H9 (cell line): Measurements from ENCODE around the gene TMEM234. TPM values are rescaled to one million over a fixed set of nuclear protein-coding genes. Genes with fewer than 3 reads are reported as not detected.
A peak's percentile ranks its signal among the peaks of the same experiment; 100 is the strongest.

Source experiments
- DNase-seq: peaks from one replicate; pipeline ENCODE4 v3.0.0-alpha.2; 2017
- H2AFZ ChIP-seq: one replicate; pipeline ENCODE4 v1.6.1; 2013; ENCODE audit warnings: mild to moderate bottlenecking, low read length, control low read depth, moderate library complexity
- H2AK5ac ChIP-seq: 2 replicates; pipeline ENCODE4 v1.6.1; 2013; ENCODE audit warnings: low read length, control low read depth, mixed read lengths; ENCODE audit not compliant: insufficient read length
- H2BK120ac ChIP-seq: one replicate; pipeline ENCODE4 v1.6.1; 2013; ENCODE audit warnings: low read depth, mild to moderate bottlenecking, low read length, control low read depth, inconsistent platforms; ENCODE audit not compliant: poor library complexity, severe bottlenecking
- H2BK12ac ChIP-seq: 2 replicates; pipeline ENCODE4 v1.6.1; 2013; ENCODE audit warnings: low read length, control low read depth, mixed read lengths, low read depth; ENCODE audit not compliant: insufficient read length
- H2BK15ac ChIP-seq: 2 replicates; pipeline ENCODE4 v1.6.1; 2013; ENCODE audit warnings: low read depth, low read length, control low read depth
- H2BK20ac ChIP-seq: one replicate; pipeline ENCODE4 v1.6.1; 2013; ENCODE audit warnings: low read depth, mild to moderate bottlenecking, low read length, control low read depth, inconsistent platforms; ENCODE audit not compliant: poor library complexity, severe bottlenecking
- H2BK5ac ChIP-seq: 2 replicates; pipeline ENCODE4 v1.6.1; 2013; ENCODE audit warnings: low read length, control low read depth, mixed read lengths; ENCODE audit not compliant: insufficient read length
- H3K14ac ChIP-seq: 2 replicates; pipeline ENCODE4 v1.6.1; 2013; ENCODE audit warnings: low read length, control low read depth; ENCODE audit not compliant: insufficient read depth
- H3K18ac ChIP-seq: 2 replicates; pipeline ENCODE4 v1.6.1; 2013; ENCODE audit warnings: low read depth, mild to moderate bottlenecking, mixed read lengths, low read length, control low read depth; ENCODE audit not compliant: insufficient read length
- H3K23ac ChIP-seq: 2 replicates; pipeline ENCODE4 v1.6.1; 2013; ENCODE audit warnings: low read length, control low read depth, mixed read lengths, low read depth; ENCODE audit not compliant: insufficient read length
- H3K23me2 ChIP-seq: 2 replicates; pipeline ENCODE4 v1.6.1; 2013; ENCODE audit warnings: low read depth, mild to moderate bottlenecking, mixed read lengths, low read length, control low read depth; ENCODE audit not compliant: insufficient read length, poor library complexity, severe bottlenecking
- H3K27ac ChIP-seq: 2 replicates; pipeline ENCODE4 v1.5.1; 2013; ENCODE audit warnings: low read length, control low read depth, mixed read lengths, low read depth; ENCODE audit not compliant: insufficient read length
- H3K27me3 ChIP-seq: 2 replicates; pipeline ENCODE4 v1.6.1; 2013; ENCODE audit warnings: low read length, control low read depth, inconsistent platforms; ENCODE audit not compliant: insufficient read depth
- H3K4ac ChIP-seq: 2 replicates; pipeline ENCODE4 v1.6.1; 2013; ENCODE audit warnings: low read depth, mild to moderate bottlenecking, control low read depth, inconsistent platforms, low read length, moderate library complexity
- H3K4me1 ChIP-seq: 2 replicates; pipeline ENCODE4 v1.6.1; 2013; ENCODE audit warnings: low read length, control low read depth, inconsistent platforms; ENCODE audit not compliant: insufficient read depth
- H3K4me2 ChIP-seq: 2 replicates; pipeline ENCODE4 v1.6.1; 2013; ENCODE audit warnings: low read length, control low read depth, mixed read lengths; ENCODE audit not compliant: insufficient read length, insufficient read depth
- H3K56ac ChIP-seq: 2 replicates; pipeline ENCODE4 v1.6.1; 2013; ENCODE audit warnings: low read depth, mild to moderate bottlenecking, mixed read lengths, low read length, control low read depth; ENCODE audit not compliant: insufficient read length
- H3K79me1 ChIP-seq: 2 replicates; pipeline ENCODE4 v1.6.1; 2013; ENCODE audit warnings: low read depth, mild to moderate bottlenecking, moderate library complexity, low read length, control low read depth, inconsistent platforms; ENCODE audit not compliant: insufficient read depth, poor library complexity, severe bottlenecking
- H3K79me2 ChIP-seq: 2 replicates; pipeline ENCODE4 v1.6.1; 2013; ENCODE audit warnings: low read length, control low read depth, inconsistent platforms; ENCODE audit not compliant: insufficient read depth
- H3K9ac ChIP-seq: 2 replicates; pipeline ENCODE4 v1.6.1; 2013; ENCODE audit warnings: low read length, control low read depth, mixed read lengths; ENCODE audit not compliant: insufficient read length; ENCODE audit errors: extremely low read depth
- H3K9me3 ChIP-seq: one replicate; pipeline ENCODE4 v1.6.1; 2013; ENCODE audit warnings: low read depth, low read length, inconsistent platforms; ENCODE audit not compliant: control insufficient read depth
- H3T11ph ChIP-seq: one replicate; pipeline ENCODE4 v1.6.1; 2013; ENCODE audit warnings: mild to moderate bottlenecking, low read length, control low read depth, inconsistent platforms
- H4K20me1 ChIP-seq: one replicate; pipeline ENCODE4 v1.6.1; 2013; ENCODE audit not compliant: control insufficient read depth, insufficient read length, insufficient read depth
- H4K5ac ChIP-seq: 2 replicates; pipeline ENCODE4 v1.6.1; 2013; ENCODE audit warnings: low read depth, mild to moderate bottlenecking, mixed read lengths, low read length, control low read depth; ENCODE audit not compliant: insufficient read length
- H4K8ac ChIP-seq: replicated peaks from 2 replicates; pipeline ENCODE4 v1.6.1; 2013; ENCODE audit warnings: low read length, control low read depth, mixed read lengths, low read depth; ENCODE audit not compliant: insufficient read length
- H4K91ac ChIP-seq: 2 replicates; pipeline ENCODE4 v1.6.1; 2013; ENCODE audit warnings: low read depth, mild to moderate bottlenecking, moderate library complexity, mixed read lengths, low read length, control low read depth; ENCODE audit not compliant: insufficient read length
- H3K27ac Mint-ChIP-seq, 3 experiments: 2 replicates in 2 of 3; 3 replicates in 1 of 3; pipeline ENCODE4 v1.8.0; 2020 to 2021; ENCODE audit warnings: mixed read lengths in 3 of 3, mild to moderate bottlenecking in 1 of 3, moderate library complexity in 1 of 3
- H3K27me3 Mint-ChIP-seq: 2 replicates; pipeline ENCODE4 v1.8.0; 2021; ENCODE audit warnings: low read depth, mild to moderate bottlenecking, moderate library complexity, mixed read lengths
- H3K36me3 Mint-ChIP-seq, 3 experiments: 2 replicates in 2 of 3; 3 replicates in 1 of 3; pipeline ENCODE4 v1.8.0; 2020 to 2021; ENCODE audit warnings: low read depth in 3 of 3, mixed read lengths in 3 of 3; ENCODE audit not compliant: insufficient read depth in 1 of 3
- H3K4me1 Mint-ChIP-seq, 2 experiments: 2 replicates each; pipeline ENCODE4 v1.8.0; 2020; ENCODE audit warnings: mixed read lengths in 2 of 2
- H3K4me3 Mint-ChIP-seq, 2 experiments: 2 replicates in 1 of 2; 3 replicates in 1 of 2; pipeline ENCODE4 v1.8.0; 2020 to 2021; ENCODE audit warnings: mild to moderate bottlenecking in 2 of 2, mixed read lengths in 2 of 2, moderate library complexity in 1 of 2
- H3K9me3 Mint-ChIP-seq, 2 experiments: 2 replicates in 1 of 2; 3 replicates in 1 of 2; pipeline ENCODE4 v1.8.0; 2020; ENCODE audit warnings: mild to moderate bottlenecking in 2 of 2, mixed read lengths in 2 of 2, moderate library complexity in 1 of 2
- CTCF ChIP-seq: fragments of 200-600 bp; sonication (generic); conservative IDR thresholded peaks from 3 replicates; pipeline ENCODE4 v1.8.0; 2021; ENCODE audit warnings: antibody characterized with exemption, mild to moderate bottlenecking
- WGBS: extraction: QIAGEN DNeasy Blood & Tissue Kit; methylation state at CpG from one replicate; pipeline ENCODE4 v1.1.7; 2013; ENCODE audit warnings: missing lambda C conversion rate, low lambda C conversion rate, mixed read lengths; ENCODE audit not compliant: insufficient read length; ENCODE audit errors: extremely low coverage; 5-methylcytosine and 5-hydroxymethylcytosine counted together
- total RNA-seq: library from RNA; stranded (reverse); gene quantifications from 2 replicates; pipeline ENCODE4 v1.2.1, GENCODE V29; 2021

The TMEM234 gene
- total RNA-seq, 1 experiment from 2014 or later: 19.7 TPM

DNA sequence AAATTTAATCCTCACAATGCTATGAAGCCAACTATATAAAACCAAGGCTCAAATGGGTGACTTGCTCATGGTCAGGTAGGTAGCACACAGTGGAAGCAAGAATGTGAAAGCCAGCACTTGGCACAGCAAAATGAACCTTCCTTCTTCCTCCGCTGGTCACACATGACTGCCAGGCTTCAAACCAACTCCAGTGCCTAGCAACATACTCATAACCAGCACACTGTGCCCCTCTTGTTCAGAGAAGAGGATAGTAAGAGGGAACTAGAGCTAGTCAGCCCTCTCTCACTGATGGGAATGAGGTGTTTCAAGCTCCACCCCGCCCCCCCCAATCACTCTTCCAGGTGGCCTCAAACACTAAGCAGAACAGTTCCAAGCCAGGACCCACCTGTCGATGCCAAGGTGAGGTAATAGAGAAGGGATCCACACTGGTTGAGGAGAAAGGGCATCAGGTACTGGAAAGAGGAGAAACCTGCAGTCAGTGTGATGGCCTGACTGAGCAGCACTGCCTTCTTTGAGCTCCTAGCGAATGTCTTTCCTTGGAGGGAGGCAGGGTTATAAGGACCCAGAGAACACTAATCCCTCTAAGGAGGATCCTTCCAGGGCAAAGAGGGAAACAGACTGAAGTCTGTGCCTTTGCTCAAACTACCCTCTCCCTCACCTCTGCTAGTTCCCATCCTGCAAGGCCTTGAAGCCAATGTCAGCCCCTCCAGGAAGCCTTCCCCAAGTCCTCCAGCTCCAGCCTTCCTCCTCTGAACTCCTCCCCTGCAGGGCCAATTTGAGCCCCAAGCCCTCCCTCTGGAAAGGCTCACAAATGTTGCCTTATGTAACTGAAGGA is 1.2 kb downstream of the TMEM234 start:
- H3K56ac ChIP-seq: no peak overlapping the region
- no peak overlapping the region for H3K18ac ChIP-seq
- H3K27ac Mint-ChIP-seq: peak overlapping the region; percentile 83 to 99 (median 93); a peak in 6 of 7 replicates
- no peak overlapping the region for H2BK15ac ChIP-seq
- no peak overlapping the region for H3K14ac ChIP-seq
- H3K23ac ChIP-seq: no peak overlapping the region
- no peak overlapping the region for H2BK120ac ChIP-seq
- no peaks in the 10 kb centered on the region for H3K9me3 Mint-ChIP-seq
- no peaks in the 10 kb centered on the region for H3K27me3 Mint-ChIP-seq
- H4K5ac ChIP-seq: no peak overlapping the region
- DNase-seq: no peak
- no peak overlapping the region for H3K27ac ChIP-seq
- H3K27me3 ChIP-seq: no peaks in the 10 kb centered on the region
- peak overlapping the region; percentile 98 for H3K4me3 Mint-ChIP-seq
- H2AFZ ChIP-seq: no peak overlapping the region
- no peak for TF ChIP-seq CTCF
- no peak overlapping the region for H3K4ac ChIP-seq
- no peak overlapping the region for H2BK20ac ChIP-seq
- no peaks in the 10 kb centered on the region for H3K9me3 ChIP-seq
- no peak overlapping the region for H2BK12ac ChIP-seq
- H4K8ac ChIP-seq: no peak overlapping the region
- peaks cover 3% of the 10 kb centered on the region; the same call in 1 of the 2 replicates for H3K79me2 ChIP-seq
- peak overlapping the region; percentile 35 for H3K9ac ChIP-seq
- H2AK5ac ChIP-seq: no peak overlapping the region
- WGBS: no CpG with 5 or more reads among the region's 4 CpGs
- H3K4me1 ChIP-seq: peaks cover 7% of the 10 kb centered on the region; the same call in 1 of the 2 replicates
- H3K4me1 Mint-ChIP-seq: peaks cover 17 to 25% of the 10 kb centered on the region in 2 experiments
- H4K91ac ChIP-seq: no peak overlapping the region
- H4K20me1 ChIP-seq: no peaks in the 10 kb centered on the region
- H3K4me2 ChIP-seq: peak overlapping the region; percentile 79
- no peaks in the 10 kb centered on the region for H3K79me1 ChIP-seq
- peaks cover 21 to 45% (median 37%) of the 10 kb centered on the region in 3 experiments for H3K36me3 Mint-ChIP-seq
- peaks cover 7% of the 10 kb centered on the region for H3K23me2 ChIP-seq
- no peak overlapping the region for H3T11ph ChIP-seq
- H2BK5ac ChIP-seq: no peak overlapping the region
